ENCODE results near the gene LRRC4. TPM values are rescaled to one million over a fixed set of nuclear protein-coding genes. Genes with fewer than 3 reads are reported as not detected.

Gene LRRC4
- total and polyA plus RNA-seq, 4 donors: 16.1 to 66.8 (median 40.6) TPM

- H3K27ac ChIP-seq (ENCODE audit: low read depth, low read length): no peak overlapping the region
- 68% methylated on average over 4 of the region's 4 CpGs for WGBS (ENCODE audit: insufficient coverage)
Observed at GRCh38 chr7:128014811-128015210, 16.4 kb downstream of the LRRC4 start.

DNA sequence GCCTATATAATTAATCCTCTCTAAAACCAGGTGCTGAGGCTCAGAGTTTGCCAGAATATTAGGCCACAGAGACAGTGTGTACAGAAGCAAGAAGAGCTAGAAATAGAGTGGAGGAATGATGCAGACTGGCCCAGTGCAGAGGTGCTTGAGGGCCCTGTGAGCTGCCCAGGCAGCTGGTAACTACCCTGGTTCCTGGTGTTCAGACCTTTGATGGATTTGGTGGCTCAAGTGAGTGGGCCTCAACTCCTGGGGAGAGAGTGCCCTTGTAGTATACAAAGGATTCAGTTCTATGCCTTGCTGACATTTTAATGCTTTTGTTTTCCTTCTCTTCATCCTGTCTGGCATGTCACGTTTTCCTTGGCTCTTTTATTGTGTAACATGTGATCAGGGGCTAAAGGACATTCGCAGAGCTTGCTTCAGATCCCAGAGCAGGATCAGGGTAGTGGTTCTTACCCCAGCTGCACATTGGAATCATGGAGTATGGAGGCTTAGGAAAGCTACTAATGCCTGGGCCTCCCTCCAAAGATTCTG, 20.0 kb downstream of the LRRC4 start:
- Histone ChIP-seq H3K36me3 (ENCODE audit: control insufficient read depth, insufficient read depth, low read length) (peaks cover 34% of the 10 kb centered on the region), H3K27me3 (ENCODE audit: control insufficient read depth, insufficient read depth, low read length) (no peaks in the 10 kb centered on the region), H3K4me1 (ENCODE audit: control insufficient read depth, insufficient read depth, low read length) (peaks cover 37% of the 10 kb centered on the region), H3K9me3 (ENCODE audit: control insufficient read depth, insufficient read depth, low read length) (no peaks in the 10 kb centered on the region), H3K27ac (ENCODE audit: low read depth, low read length) (no peak overlapping the region), H3K4me3 (ENCODE audit: low read depth, low read length) (no peak overlapping the region)
- no CpG with 5 or more reads among the region's 2 CpGs for WGBS (ENCODE audit: insufficient coverage)
- no peak for DNase-seq (ENCODE audit: low read depth in 4 of 6, low spot score in 6 of 6)

More at GRCh38 chr7:128014811-128015210, 16.4 kb downstream of the LRRC4 start:
- H3K4me3 ChIP-seq (ENCODE audit: low read depth, low read length): no peak overlapping the region
- H3K9me3 ChIP-seq (ENCODE audit: control insufficient read depth, insufficient read depth, low read length): no peaks in the 10 kb centered on the region
- peaks cover 57% of the 10 kb centered on the region for H3K4me1 ChIP-seq (ENCODE audit: control insufficient read depth, insufficient read depth, low read length)
- H3K27me3 ChIP-seq (ENCODE audit: control insufficient read depth, insufficient read depth, low read length): no peaks in the 10 kb centered on the region
- DNase-seq (ENCODE audit: low read depth in 4 of 6, low spot score in 6 of 6): peak in 1 of 6 donors; percentile 40
- H3K36me3 ChIP-seq (ENCODE audit: control insufficient read depth, insufficient read depth, low read length): peaks cover 37% of the 10 kb centered on the region

DNA sequence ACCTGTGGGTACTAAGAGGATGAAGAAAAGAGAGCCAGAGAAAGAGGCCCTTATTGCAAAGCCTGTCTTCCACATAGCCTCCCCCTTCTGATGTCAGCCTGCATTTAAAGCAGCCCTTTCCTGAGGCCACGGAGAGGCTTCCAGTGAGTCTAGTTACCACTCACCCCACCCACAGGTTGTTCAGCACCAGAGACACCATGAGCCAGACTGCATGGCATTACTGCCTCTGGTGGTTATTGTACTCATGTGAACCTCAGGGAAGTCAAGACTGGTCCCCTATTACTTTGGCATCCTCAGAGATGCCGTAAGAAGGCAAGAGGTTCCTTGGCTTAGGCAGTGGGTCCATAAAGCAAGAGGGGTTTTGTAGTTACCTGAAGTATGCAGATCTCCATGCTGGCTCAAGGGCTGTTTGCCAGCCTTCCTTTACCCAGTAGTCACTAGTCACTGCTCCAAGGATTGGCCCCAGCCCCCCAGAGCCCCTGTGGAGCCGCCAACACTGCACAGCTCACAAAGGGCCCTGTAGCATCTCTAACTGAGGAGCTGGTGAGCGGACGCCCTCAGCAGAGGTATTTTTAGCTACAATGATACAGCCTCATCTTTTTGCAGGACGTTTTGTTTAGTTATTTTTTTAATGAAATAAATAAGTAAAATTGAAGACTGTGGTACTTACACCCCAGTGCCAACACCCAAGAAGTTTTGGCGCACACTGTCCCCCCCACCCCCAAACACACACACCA, 20.7 kb downstream of the LRRC4 start:
- no peaks in the 10 kb centered on the region for H3K9me3 ChIP-seq (ENCODE audit: control insufficient read depth, insufficient read depth, low read length)
- peaks cover 34% of the 10 kb centered on the region for H3K4me1 ChIP-seq (ENCODE audit: control insufficient read depth, insufficient read depth, low read length)
- no peaks in the 10 kb centered on the region for H3K27me3 ChIP-seq (ENCODE audit: control insufficient read depth, insufficient read depth, low read length)
- no peak overlapping the region for H3K4me3 ChIP-seq (ENCODE audit: low read depth, low read length)
- H3K36me3 ChIP-seq (ENCODE audit: control insufficient read depth, insufficient read depth, low read length): peaks cover 40% of the 10 kb centered on the region
- peak overlapping the region; percentile 12 for H3K27ac ChIP-seq (ENCODE audit: low read depth, low read length)
- WGBS (ENCODE audit: insufficient coverage): 93% methylated on average over 2 of the region's 7 CpGs
- no peak for DNase-seq (ENCODE audit: low read depth in 4 of 6, low spot score in 6 of 6)

DNA sequence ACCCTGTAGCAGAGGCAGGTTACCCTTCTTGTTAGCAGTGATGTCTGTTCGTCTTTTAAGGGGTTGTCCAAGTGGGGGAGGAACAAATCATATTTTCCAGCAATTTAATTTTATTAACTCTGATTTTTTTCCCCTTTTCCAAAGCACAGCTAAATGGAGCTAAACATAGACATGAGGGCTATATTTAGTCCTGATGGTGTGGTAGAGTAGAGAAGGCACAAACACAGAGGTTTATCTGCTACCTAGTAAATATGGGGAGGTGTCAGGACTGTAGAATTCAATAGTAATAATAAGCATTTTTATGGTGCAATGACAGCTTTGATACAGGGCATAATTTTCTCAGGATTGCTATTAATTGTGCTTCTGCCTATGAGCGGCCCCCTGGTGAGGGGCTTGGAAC, 22.5 kb downstream of the LRRC4 start:
- H3K4me1 ChIP-seq (ENCODE audit: control insufficient read depth, insufficient read depth, low read length): peaks cover 32% of the 10 kb centered on the region
- no peaks in the 10 kb centered on the region for H3K9me3 ChIP-seq (ENCODE audit: control insufficient read depth, insufficient read depth, low read length)
- no peak for DNase-seq (ENCODE audit: low read depth in 4 of 6, low spot score in 6 of 6)
- no CpG with 5 or more reads among the region's 2 CpGs for WGBS (ENCODE audit: insufficient coverage)
- no peaks in the 10 kb centered on the region for H3K27me3 ChIP-seq (ENCODE audit: control insufficient read depth, insufficient read depth, low read length)
- no peak overlapping the region for H3K27ac ChIP-seq (ENCODE audit: low read depth, low read length)
- peaks cover 41% of the 10 kb centered on the region for H3K36me3 ChIP-seq (ENCODE audit: control insufficient read depth, insufficient read depth, low read length)
- no peak overlapping the region for H3K4me3 ChIP-seq (ENCODE audit: low read depth, low read length)

DNA sequence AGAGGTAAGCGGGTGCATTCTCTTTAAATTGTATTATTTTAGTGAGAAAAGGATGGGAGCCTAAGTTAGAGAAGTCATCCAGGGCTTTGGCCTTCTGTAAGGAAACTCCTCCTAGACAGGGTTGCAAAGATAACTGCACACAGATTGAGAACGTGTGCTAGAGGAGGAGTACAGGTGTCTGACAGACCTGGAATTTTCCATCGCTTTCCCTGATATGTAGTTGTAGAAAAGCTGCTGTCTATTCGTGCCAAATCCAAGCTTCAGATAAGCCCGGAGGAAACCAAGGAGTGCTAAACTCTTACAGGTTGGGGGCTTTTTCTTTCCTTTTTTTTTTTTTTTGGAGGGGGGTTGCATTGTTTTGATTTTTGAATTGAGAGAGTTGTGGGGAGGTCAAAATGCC, 23.1 kb downstream of the LRRC4 start:
- H3K9me3 ChIP-seq (ENCODE audit: control insufficient read depth, insufficient read depth, low read length): no peaks in the 10 kb centered on the region
- H3K27ac ChIP-seq (ENCODE audit: low read depth, low read length): no peak overlapping the region
- no peak overlapping the region for H3K4me3 ChIP-seq (ENCODE audit: low read depth, low read length)
- DNase-seq (ENCODE audit: low read depth in 4 of 6, low spot score in 6 of 6): no peak
- WGBS (ENCODE audit: insufficient coverage): 84% methylated on average over 5 of the region's 5 CpGs
- H3K27me3 ChIP-seq (ENCODE audit: control insufficient read depth, insufficient read depth, low read length): no peaks in the 10 kb centered on the region
- H3K36me3 ChIP-seq (ENCODE audit: control insufficient read depth, insufficient read depth, low read length): peaks cover 39% of the 10 kb centered on the region
- H3K4me1 ChIP-seq (ENCODE audit: control insufficient read depth, insufficient read depth, low read length): peaks cover 32% of the 10 kb centered on the region

DNA sequence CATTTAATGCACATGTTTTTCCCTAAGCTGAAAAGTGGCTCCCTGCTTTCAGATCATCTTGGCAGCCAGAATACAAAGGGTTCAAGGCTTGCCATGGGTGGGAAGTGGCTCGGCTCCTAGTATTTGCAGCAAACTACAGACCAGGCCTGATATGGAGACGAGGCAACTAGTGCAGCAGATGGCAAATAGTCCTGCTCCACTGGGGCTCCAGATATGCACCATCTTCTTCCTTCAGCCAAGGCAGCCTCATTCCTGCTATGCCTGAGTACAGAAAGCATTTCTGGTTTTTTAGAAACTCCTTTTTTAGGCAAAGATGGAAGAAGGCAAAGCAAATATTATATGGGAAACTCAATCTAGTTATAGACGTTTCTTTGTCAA, 23.9 kb downstream of the LRRC4 start:
- Histone ChIP-seq H3K4me3 (ENCODE audit: low read depth, low read length) (no peak overlapping the region), H3K36me3 (ENCODE audit: control insufficient read depth, insufficient read depth, low read length) (peaks cover 31% of the 10 kb centered on the region), H3K27ac (ENCODE audit: low read depth, low read length) (no peak overlapping the region), H3K4me1 (ENCODE audit: control insufficient read depth, insufficient read depth, low read length) (peaks cover 25% of the 10 kb centered on the region), H3K9me3 (ENCODE audit: control insufficient read depth, insufficient read depth, low read length) (no peaks in the 10 kb centered on the region), H3K27me3 (ENCODE audit: control insufficient read depth, insufficient read depth, low read length) (no peaks in the 10 kb centered on the region)
- peak in 1 of 6 donors; percentile 85 for DNase-seq (ENCODE audit: low read depth in 4 of 6, low spot score in 6 of 6)
- WGBS (ENCODE audit: insufficient coverage): 31% methylated on average over 2 of the region's 3 CpGs

GRCh38 chr7:128006550-128007302, 24.5 kb downstream of the LRRC4 start:
- H3K4me1 ChIP-seq (ENCODE audit: control insufficient read depth, insufficient read depth, low read length): peaks cover 23% of the 10 kb centered on the region
- peak in 1 of 6 donors; percentile 62 for DNase-seq (ENCODE audit: low read depth in 4 of 6, low spot score in 6 of 6)
- 70% methylated on average over 6 of the region's 8 CpGs for WGBS (ENCODE audit: insufficient coverage)
- H3K4me3 ChIP-seq (ENCODE audit: low read depth, low read length): no peak overlapping the region
- H3K27me3 ChIP-seq (ENCODE audit: control insufficient read depth, insufficient read depth, low read length): no peaks in the 10 kb centered on the region
- H3K36me3 ChIP-seq (ENCODE audit: control insufficient read depth, insufficient read depth, low read length): peaks cover 30% of the 10 kb centered on the region
- no peaks in the 10 kb centered on the region for H3K9me3 ChIP-seq (ENCODE audit: control insufficient read depth, insufficient read depth, low read length)
- no peak overlapping the region for H3K27ac ChIP-seq (ENCODE audit: low read depth, low read length)

DNA sequence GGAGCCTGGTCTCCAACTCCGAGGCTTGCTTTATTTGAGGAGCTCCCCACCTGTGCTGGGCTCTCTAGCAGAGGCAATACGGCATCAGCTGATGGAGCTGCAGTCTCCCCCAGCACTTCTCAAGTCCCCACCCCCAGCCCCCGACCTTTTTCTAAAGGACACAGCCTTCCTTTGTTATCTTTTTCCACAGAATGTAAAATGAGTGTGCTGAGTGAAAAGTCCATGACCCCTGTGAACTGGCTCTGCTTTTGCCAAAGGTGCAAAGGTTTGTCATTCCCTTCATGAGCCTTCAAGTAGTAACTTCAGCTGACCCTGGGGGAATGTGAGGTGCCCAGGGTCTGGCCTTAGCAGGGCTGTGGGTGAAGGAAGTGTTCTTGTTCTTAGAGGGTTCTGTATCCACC, 25.5 kb downstream of the LRRC4 start:
- H3K4me1 ChIP-seq (ENCODE audit: control insufficient read depth, insufficient read depth, low read length): peaks cover 19% of the 10 kb centered on the region
- no peak overlapping the region for H3K27ac ChIP-seq (ENCODE audit: low read depth, low read length)
- 51% methylated on average over 2 of the region's 3 CpGs for WGBS (ENCODE audit: insufficient coverage)

DNA sequence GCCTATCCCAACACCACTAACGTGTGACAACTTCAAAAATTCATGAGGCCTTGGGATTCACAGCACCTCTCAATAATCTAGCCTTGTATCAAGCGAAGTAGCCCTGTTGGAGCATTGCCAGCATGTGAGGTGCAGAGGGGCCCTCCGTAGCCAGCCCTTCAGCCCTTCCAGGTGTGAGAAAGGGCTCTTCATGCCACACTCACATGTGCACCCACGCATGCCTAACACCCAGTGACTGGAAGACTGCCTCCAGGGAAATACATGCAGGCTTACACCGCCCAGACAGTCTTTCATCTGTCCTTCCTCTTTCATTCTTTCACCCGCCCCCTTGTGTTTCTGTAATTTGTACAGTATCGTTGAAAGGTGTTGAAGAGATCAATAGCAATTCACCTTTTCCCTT, 26.1 kb downstream of the LRRC4 start:
- Histone ChIP-seq H3K9me3 (ENCODE audit: control insufficient read depth, insufficient read depth, low read length) (no peaks in the 10 kb centered on the region), H3K4me1 (ENCODE audit: control insufficient read depth, insufficient read depth, low read length) (peaks cover 14% of the 10 kb centered on the region), H3K27me3 (ENCODE audit: control insufficient read depth, insufficient read depth, low read length) (no peaks in the 10 kb centered on the region), H3K4me3 (ENCODE audit: low read depth, low read length) (no peak overlapping the region), H3K36me3 (ENCODE audit: control insufficient read depth, insufficient read depth, low read length) (peaks cover 23% of the 10 kb centered on the region), H3K27ac (ENCODE audit: low read depth, low read length) (no peak overlapping the region)
- WGBS (ENCODE audit: insufficient coverage): 79% methylated on average over 3 of the region's 7 CpGs
- no peak for DNase-seq (ENCODE audit: low read depth in 4 of 6, low spot score in 6 of 6)

More for the DNA sequence above, 25.5 kb downstream of the LRRC4 start:
- no peak for DNase-seq (ENCODE audit: low read depth in 4 of 6, low spot score in 6 of 6)
- Histone ChIP-seq H3K4me3 (ENCODE audit: low read depth, low read length) (no peak overlapping the region), H3K27me3 (ENCODE audit: control insufficient read depth, insufficient read depth, low read length) (no peaks in the 10 kb centered on the region), H3K9me3 (ENCODE audit: control insufficient read depth, insufficient read depth, low read length) (no peaks in the 10 kb centered on the region), H3K36me3 (ENCODE audit: control insufficient read depth, insufficient read depth, low read length) (peaks cover 25% of the 10 kb centered on the region)

Data from spinal cord (tissue), 10 donors.